Suprapubic skin (tissue), 4 donors: ENCODE measurements around the gene BGN.
A peak's percentile ranks its signal among the peaks of the same experiment; 100 is the strongest.

Experiments used
- POLR2A ChIP-seq, 2 donors: fragments of 450-650 bp; IDR thresholded peaks; one replicate each; pipeline ENCODE4 v1.6.1; 2017; ENCODE audit warnings: antibody characterized with exemption in 2 of 2, mild to moderate bottlenecking in 2 of 2, moderate library complexity in 2 of 2
- POLR2AphosphoS5 ChIP-seq, 3 donors: sonication (generic); formaldehyde crosslinking; IDR thresholded peaks; one replicate each; pipeline ENCODE4 v1.6.1; 2017; ENCODE audit warnings: antibody characterized with exemption in 3 of 3
- TF ChIP-seq, protein P1 (sequence below), 2 donors: fragments of 200-600 bp in 1 of 2; fragments of 450-650 bp in 1 of 2; sonication (generic) in 1 of 2; IDR thresholded peaks; one replicate each; pipeline ENCODE4 v1.5.1; 2016 to 2019; ENCODE audit warnings: antibody characterized with exemption in 2 of 2, mild to moderate bottlenecking in 1 of 2, moderate library complexity in 1 of 2

DNA sequence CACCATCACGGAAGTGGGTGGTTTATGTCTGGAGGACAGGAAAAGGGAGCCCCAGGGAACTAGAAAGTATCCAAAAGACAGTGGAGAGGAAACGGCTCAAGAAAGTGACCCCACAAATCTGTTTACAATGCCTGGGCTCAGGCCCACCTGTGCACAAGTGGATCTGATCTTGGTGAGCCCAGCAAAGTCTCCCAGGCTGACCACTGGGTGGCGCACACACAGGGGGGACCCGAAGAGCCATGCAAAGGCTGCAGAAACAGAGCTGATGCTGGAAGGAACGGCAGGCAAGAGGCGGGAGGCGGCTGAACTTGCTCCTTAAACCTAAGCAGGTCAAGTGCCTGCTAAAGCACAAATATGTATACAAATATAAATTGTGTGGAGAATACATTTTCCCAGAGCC, 34.0 kb upstream of the BGN start:
- TF ChIP-seq, protein P1, sequence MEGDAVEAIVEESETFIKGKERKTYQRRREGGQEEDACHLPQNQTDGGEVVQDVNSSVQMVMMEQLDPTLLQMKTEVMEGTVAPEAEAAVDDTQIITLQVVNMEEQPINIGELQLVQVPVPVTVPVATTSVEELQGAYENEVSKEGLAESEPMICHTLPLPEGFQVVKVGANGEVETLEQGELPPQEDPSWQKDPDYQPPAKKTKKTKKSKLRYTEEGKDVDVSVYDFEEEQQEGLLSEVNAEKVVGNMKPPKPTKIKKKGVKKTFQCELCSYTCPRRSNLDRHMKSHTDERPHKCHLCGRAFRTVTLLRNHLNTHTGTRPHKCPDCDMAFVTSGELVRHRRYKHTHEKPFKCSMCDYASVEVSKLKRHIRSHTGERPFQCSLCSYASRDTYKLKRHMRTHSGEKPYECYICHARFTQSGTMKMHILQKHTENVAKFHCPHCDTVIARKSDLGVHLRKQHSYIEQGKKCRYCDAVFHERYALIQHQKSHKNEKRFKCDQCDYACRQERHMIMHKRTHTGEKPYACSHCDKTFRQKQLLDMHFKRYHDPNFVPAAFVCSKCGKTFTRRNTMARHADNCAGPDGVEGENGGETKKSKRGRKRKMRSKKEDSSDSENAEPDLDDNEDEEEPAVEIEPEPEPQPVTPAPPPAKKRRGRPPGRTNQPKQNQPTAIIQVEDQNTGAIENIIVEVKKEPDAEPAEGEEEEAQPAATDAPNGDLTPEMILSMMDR (IDR thresholded peaks at IDR 0.05) = peak in 1 of 2 donors; percentile 45
- TF ChIP-seq POLR2A (IDR thresholded peaks at IDR 0.05) = no peak
- no peak for TF ChIP-seq POLR2AphosphoS5 (IDR thresholded peaks at IDR 0.05)
